HG02884 (cell line): Measurements from ENCODE around the gene PCNX4.

Source experiments
- ATAC-seq: cut with Tn5 transposase; IDR thresholded peaks from one replicate; pipeline ENCODE4 v1.9.1; 2021; ENCODE audit warnings: mild to moderate bottlenecking, moderate library complexity; ENCODE audit not compliant: unreplicated experiment

Gene PCNX4

DNA sequence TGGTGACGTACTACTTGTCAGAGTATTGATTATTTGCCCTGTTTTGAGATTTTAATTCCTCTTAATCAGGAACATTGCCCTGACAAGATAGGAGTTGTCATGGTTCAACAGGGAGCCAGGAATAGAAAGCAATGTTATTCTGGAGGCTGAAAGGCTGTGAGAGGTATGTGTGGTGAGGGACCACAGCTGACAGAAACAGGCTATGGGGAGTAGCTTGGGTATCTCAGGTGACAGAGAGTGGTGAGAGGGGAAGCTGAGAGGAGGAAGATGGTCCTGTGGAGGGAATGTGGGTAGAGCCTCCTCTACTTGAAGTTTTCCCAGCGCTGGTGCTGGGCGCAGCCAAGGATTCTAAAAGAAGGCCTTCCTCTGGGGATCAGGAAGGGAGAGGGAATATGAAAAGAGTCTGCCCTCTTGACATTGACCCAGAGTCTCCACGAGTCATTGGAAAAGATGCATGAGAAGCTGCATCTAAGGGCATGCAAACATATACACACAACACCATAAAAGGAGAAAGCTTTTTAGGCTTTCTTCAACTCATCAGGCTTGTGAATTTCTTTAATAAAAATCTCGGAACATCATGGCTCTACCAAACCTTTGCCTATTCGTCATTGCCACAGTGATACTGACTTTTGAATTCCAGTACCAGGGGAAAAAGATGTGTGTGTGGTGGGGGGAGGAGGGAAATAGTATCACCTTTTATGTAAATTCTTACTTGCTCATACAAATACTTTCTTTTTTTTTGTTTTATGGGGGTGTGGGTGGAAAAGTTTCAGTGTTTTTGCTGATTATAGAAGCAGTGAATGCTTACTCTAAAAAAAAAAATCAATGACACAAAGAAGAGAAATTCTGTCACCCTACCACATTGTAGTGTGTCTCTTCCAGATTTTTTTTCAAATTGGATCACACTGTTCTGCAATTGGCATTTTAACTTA lies 113.4 kb downstream of the PCNX4 start:
- ATAC-seq = peak; percentile 39

DNA sequence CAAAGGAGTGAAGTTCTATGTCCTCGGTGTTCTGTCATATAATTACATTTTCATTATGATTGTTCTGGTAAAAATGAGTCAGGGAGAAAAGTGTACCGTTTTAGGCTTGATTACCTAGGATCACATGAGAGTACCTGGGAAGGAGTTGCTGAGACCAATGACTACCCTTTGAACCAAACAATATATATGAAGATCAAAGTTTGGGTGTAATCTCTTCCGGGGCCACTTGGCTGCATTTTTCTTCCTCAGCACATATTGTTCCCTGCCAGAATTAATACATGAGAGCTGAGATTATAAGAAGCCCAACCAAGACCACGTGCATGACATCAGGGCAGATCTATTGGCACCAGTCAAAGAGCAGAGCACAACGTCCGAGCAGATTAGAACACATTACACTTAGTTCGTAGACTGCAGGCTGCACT lies 114.5 kb downstream of the PCNX4 start:
- ATAC-seq = no peak

DNA sequence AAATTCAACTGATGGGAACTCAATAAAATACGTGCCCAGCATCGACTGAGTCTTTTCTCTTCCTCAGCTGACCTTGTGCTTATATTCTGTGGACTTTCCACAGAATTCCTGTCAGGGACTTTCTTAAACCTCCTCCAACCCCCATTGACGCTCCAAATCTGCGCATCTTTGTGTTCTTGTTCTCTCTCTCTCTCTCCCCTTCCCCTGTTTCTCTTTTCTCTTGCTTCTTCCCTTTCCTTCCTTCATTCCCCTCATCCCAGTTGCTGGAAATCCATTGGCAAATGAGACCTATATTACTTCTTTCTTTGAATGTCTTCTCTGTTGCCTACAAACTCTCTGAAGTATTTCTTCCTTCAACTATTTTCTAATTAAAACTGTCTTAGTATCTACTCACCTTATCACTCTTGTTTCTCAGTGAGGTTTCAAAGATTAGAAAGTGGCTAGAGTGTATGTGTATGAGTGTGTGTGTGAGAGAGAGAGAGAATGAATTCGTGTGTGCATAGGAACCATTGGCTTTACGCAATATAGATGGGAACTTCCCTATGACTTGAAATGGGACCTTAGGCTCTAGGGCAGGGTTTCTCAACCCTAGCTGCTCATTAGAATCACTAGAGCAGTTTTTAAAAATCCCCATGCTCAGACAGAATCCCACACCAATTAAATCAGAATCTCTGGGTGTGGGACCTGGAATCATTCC lies 115.3 kb downstream of the PCNX4 start:
- ATAC-seq = peak; percentile 40

DNA sequence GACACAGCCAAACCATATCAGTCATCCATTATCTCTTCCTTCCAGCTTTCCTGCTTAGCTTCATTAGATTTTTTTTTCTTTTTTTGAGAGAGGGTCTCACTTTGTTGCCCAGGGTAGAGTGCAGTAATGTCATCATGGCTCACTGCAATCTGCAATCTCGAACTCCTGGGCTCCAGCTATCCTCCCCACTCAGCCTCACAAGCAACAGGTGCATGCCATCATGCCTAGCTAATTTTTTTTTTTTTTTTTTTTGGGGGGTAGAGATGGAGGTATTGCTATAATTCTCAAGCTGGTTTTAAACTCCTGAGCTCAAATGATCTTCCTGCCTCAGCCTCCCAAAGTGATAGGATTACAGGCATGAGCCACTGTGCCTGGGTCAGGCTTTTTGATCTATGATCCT lies 119.0 kb downstream of the PCNX4 start:
- ATAC-seq = no peak

DNA sequence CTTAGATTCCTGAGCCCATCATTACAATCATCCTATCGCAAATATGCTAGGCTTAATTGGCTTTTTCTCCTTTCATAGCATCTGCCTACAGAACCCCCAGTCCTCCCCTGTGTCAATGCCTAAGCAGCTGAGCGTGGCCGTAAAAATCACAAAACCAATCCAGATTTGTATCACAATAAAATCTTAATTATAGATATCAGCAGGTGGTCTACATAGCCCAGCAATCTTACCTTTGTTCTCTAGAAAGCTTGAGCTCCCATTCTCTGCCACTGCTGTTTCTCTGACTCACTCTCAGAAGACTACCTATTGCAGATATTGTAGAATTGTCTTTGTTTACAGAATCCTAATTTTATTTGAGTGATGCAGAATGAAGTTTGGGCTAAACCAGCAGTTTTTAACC lies 119.4 kb downstream of the PCNX4 start:
- no peak for ATAC-seq

DNA sequence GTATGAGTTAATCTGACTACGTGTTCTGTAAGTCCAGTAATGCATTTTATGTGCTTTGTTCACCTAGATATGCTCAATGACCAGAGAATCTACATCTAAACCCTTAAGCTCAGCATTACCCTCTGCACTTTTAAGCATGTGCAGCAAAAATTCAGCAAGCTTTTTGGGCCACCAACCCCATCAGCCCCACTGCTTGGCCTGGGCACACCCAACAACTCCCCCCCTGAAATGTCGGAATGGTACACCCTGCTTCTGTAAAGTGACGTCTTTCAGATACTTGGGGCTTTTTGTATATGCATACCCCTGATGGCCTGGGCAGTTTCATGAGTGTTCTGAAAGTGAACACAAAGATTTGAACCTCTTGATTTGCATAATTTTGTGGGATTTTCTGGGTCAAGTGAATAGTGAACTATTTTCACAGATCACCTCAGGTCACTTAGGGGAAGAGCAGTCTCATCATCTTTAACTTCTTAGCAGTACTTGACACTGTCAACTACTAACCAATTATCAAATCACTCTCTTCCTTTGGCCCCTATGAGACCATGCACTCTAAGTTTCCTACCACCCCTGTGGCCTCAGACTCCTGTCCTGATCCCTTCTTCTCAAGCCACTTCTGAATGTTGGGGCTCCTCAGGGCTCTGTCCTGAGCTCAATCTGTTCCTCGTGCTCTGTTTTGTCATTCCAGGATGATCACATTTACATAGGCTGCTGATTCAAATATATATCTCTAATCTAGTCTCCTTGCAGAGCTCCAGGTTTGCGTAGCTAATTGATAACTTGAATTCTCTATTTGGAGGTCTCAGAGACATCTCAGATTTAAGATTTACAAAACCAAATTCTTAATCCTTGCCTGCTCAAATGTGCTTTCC lies 121.0 kb downstream of the PCNX4 start:
- ATAC-seq = peak; percentile 91

DNA sequence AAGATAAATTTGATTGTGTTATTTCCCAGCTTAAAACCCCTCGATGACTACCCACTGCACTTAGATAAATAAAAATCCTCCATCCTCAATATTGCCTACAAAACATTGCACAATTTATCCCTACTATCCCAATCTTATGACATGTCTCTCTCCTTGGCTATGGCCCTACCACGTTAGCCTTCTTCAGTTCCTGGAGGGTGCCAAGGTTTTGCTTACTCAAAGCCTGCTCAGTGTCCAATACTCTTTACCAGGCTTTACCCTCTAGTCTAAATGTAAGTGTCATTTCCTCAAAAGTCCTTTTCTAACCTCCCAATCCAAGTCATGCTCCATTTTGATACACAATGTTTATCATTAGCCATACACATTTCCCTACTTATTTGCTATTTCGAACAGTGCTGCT lies 122.3 kb downstream of the PCNX4 start:
- ATAC-seq = no peak

DNA sequence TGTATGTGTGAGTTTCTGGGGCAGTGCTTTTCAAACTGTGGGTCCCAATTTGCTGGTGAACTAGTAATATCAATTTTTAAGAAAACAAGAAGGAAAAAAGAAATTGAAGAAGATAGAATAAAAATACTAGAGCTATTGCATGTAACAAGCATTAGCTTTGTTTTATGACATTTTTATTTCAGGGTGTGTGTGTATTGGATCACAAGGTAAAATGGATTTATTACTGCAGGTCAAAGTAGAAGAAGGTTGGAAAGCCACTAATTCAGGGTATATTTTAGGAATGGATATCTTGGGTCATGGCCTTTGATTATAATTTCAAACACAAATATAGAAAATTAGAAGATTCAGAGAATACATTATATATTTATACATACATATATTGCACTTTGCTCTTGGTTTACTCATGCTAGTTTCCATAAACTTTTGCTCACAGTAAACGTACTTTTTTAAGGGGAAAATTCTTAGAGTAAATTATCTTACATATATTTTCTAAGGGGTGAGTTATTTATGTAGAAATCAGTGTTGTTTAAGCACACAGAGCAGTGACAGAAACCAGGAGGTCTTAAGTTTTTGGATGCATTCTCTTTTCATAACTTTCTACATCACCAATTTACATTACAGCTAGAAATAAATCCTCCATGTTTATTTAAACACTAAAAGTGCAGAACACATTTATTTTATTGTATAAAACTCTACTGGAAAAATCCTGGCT lies 122.8 kb downstream of the PCNX4 start:
- no peak for ATAC-seq

DNA sequence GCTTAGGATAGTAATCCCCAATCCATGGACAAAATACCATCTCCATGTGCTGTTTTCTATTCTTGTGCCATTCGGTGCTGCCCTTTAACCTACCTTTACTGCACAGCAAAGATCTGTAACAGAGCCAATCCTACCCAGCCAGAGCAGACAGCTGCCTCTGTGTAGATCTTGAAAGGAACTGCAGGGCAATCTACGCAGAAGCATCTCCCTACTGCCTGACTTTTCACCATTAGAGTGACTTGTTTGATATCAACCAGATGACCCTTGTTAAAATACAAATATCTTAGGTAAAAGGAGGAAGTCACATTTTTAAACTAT lies 123.4 kb downstream of the PCNX4 start:
- no peak for ATAC-seq

DNA sequence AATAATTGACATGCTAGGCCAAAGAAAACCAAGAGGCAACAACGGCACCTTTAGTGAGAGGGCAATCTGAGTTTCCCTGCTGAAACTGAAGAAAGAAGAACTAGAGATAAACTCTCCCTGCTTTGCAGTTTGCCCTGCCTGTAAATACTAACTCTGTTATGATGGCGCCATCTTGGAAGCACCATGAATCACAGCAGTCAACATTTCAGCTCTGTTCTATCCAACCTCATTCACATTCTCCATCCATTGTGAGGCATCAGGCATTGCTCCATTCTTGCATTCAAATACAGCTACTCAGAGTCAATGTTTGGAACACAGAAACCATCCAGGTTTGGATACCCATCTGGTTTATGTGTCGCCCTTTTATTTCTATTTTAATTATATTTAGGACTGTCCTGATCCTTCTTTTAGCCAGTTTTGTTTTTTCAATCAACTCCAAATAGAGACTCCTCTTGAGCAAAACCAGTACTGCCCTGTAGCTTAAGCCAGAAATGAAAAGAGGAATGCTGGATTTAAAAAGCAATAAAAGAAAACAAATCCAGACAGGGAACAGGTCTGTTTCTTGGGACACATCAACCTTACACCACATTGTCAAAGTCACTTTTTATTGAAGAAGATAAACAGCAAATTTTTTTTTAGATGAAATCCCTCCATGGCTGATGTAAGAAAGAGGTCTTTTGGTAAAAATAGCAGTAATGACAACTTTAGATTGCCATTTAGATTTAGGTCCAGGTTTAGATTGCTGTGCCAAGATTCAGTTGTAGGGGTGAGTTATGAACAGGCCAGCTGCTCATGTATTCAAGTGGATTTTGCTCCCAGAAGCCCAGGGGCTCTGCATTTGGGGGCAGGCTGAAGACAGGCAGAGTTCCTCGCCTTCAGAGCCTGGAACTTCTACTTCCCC lies 124.0 kb downstream of the PCNX4 start:
- no peak for ATAC-seq

DNA sequence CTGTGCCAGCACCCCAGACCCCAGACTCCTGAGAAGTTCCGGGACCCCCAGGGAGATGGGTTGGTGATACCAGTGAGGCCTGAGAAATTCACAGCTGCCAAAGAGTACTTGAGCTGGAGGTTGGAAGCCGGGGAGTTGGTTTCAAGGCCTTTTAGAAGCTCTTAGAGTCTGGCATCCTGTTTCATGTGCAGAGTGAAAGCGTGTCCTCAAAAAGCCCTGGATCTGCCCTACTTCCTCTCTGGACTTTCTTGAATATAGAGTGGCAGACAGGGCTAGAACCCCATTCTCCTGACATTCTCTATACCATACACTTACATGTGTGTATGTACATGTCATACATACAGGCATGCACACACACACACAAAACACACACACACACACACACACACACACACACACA lies 126.0 kb downstream of the PCNX4 start:
- no peak for ATAC-seq
